OCI-LY7 (cell line): ENCODE measurements around the gene SLC5A10. TPM values are rescaled to one million over a fixed set of nuclear protein-coding genes. Genes with fewer than 3 reads are reported as not detected.

ENCODE experiments used
- BruUV-seq: library from RNA; stranded (reverse); fragments of 400-500 nt; replicated peaks from 2 replicates; lab custom pipeline; 2021; lab: Mats Ljungman, UMichigan
- CTCF ChIA-PET: fragments of 300-600 bp; sonication (Branson Sonifier 250); formaldehyde crosslinking; loops from one replicate; lab custom pipeline; 2022; ENCODE audit warnings: antibody characterized with exemption; ENCODE audit not compliant: unreplicated experiment; lab: Charles Lee
- POLR2A ChIA-PET: fragments of 300-600 bp; sonication (Branson Sonifier 250); formaldehyde crosslinking; loops from one replicate; lab custom pipeline; 2022; ENCODE audit warnings: antibody characterized with exemption; lab: Charles Lee
- DNase-seq: peaks from one replicate; pipeline ENCODE4 v3.0.0-alpha.2; 2015; ENCODE audit warnings: low spot score
- H2AFZ ChIP-seq: fragments of 200-600 bp; sonication (generic), shearing (Covaris generic); 2 replicates; pipeline ENCODE4 v1.6.1; 2014; ENCODE audit warnings: mild to moderate bottlenecking, antibody characterized with exemption, low read length, moderate library complexity
- H3K27ac ChIP-seq: fragments of 200-600 bp; sonication (generic); 2 replicates; pipeline ENCODE4 v1.5.1; 2014; ENCODE audit warnings: mixed run types, low read depth, mild to moderate bottlenecking, moderate library complexity, low read length, inconsistent platforms; ENCODE audit not compliant: poor library complexity, severe bottlenecking
- H3K36me3 ChIP-seq: fragments of 200-600 bp; sonication (generic); 2 replicates; pipeline ENCODE4 v1.6.1; 2014; ENCODE audit warnings: mild to moderate bottlenecking, antibody characterized with exemption, low read length, moderate library complexity, mixed read lengths; ENCODE audit not compliant: insufficient read depth
- H3K4me1 ChIP-seq: fragments of 200-600 bp; sonication (generic); 2 replicates; pipeline ENCODE4 v1.5.1; 2014; ENCODE audit warnings: mild to moderate bottlenecking, low read length; ENCODE audit not compliant: insufficient read depth, poor library complexity, severe bottlenecking
- H3K4me2 ChIP-seq: fragments of 200-600 bp; sonication (generic); 2 replicates; pipeline ENCODE4 v1.6.1; 2014; ENCODE audit warnings: mild to moderate bottlenecking, low read length
- H3K4me3 ChIP-seq: fragments of 200-600 bp; sonication (generic); 2 replicates; pipeline ENCODE4 v1.5.1; 2014; ENCODE audit warnings: mild to moderate bottlenecking, low read depth, low read length; ENCODE audit not compliant: poor library complexity, severe bottlenecking
- H3K79me2 ChIP-seq: fragments of 200-600 bp; sonication (generic); 2 replicates; pipeline ENCODE4 v1.6.1; 2016; ENCODE audit warnings: low read depth, mild to moderate bottlenecking, low read length, moderate library complexity, mixed read lengths; ENCODE audit not compliant: insufficient read depth
- H3K9me2 ChIP-seq: fragments of 200-600 bp; sonication (generic); 2 replicates; pipeline ENCODE4 v1.6.1; 2016; ENCODE audit warnings: mild to moderate bottlenecking, low read length, mixed read lengths; ENCODE audit not compliant: insufficient read depth
- H3K9me3 ChIP-seq: fragments of 200-600 bp; sonication (generic); 2 replicates; pipeline ENCODE4 v1.6.1; 2014; ENCODE audit warnings: mild to moderate bottlenecking, mixed run types, low read length, mixed read lengths
- H4K20me1 ChIP-seq: fragments of 200-600 bp; sonication (generic); 2 replicates; pipeline ENCODE4 v1.6.1; 2014; ENCODE audit warnings: mild to moderate bottlenecking, antibody characterized with exemption, low read length, moderate library complexity, mixed read lengths; ENCODE audit not compliant: insufficient read depth
- EZH2phosphoT487 ChIP-seq: fragments of 200-600 bp; sonication (generic); IDR thresholded peaks from 2 replicates; pipeline ENCODE4 v1.6.1; 2018; ENCODE audit warnings: low read depth, borderline replicate concordance, mild to moderate bottlenecking, mixed run types, antibody characterized with exemption, low read length, moderate library complexity, mixed read lengths
- intact Hi-C: fragments of 100-400 bp; cut with micrococcal nuclease; formaldehyde crosslinking; loops from one replicate; pipeline ENCODE4 v1.10.0; 2022; ENCODE audit not compliant: unreplicated experiment
- total RNA-seq, 2 experiments: library from RNA; depleted of rRNA in 1 of 2; stranded (reverse); fragments of >200 nt in 1 of 2; shearing (Covaris generic) in 1 of 2; gene quantifications; 2 replicates each; pipeline ENCODE4 v1.2.3, GENCODE V29; 2014 to 2022
- TF ChIP-seq, protein P1 (sequence below): fragments of 200-600 bp; sonication (generic); conservative IDR thresholded peaks from 2 replicates; pipeline ENCODE4 v1.5.1; 2014; ENCODE audit warnings: mild to moderate bottlenecking, antibody characterized with exemption, low read length, moderate library complexity, mixed read lengths

The SLC5A10 gene
- total RNA-seq, 2 experiments from 2014 or later = not detected

DNA sequence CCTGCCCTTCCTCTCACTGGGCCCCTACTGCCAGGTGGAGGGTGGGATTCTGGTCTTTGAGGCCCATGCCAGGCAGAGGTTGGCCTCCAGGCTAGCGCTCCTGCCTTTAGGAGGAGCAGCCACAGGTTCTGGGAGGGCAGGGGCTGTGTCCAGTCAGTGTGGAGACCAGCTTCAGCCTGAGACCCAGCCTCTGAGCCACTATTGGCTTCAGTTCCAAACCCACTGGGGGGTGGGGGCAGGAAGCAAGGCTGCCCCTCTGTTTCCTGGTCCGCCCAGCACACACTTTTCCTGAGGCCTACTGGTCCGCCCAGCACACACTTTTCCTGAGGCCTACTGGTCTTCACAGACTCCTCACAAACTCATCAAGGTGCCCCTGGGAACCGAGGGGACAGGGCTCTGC lies 16.4 kb downstream of the SLC5A10 start:
- no peaks in the 10 kb centered on the region for H3K9me3 ChIP-seq
- H2AFZ ChIP-seq = no peak overlapping the region
- no peaks in the 10 kb centered on the region for H4K20me1 ChIP-seq
- no TSS peak for BruUV-seq
- H3K4me3 ChIP-seq = no peak overlapping the region
- intact Hi-C loops = no loop called here
- no peak overlapping the region for H3K27ac ChIP-seq
- POLR2A ChIA-PET = no interaction called here
- no peak for DNase-seq
- H3K9me2 ChIP-seq = no peaks in the 10 kb centered on the region
- TF ChIP-seq, protein P1, sequence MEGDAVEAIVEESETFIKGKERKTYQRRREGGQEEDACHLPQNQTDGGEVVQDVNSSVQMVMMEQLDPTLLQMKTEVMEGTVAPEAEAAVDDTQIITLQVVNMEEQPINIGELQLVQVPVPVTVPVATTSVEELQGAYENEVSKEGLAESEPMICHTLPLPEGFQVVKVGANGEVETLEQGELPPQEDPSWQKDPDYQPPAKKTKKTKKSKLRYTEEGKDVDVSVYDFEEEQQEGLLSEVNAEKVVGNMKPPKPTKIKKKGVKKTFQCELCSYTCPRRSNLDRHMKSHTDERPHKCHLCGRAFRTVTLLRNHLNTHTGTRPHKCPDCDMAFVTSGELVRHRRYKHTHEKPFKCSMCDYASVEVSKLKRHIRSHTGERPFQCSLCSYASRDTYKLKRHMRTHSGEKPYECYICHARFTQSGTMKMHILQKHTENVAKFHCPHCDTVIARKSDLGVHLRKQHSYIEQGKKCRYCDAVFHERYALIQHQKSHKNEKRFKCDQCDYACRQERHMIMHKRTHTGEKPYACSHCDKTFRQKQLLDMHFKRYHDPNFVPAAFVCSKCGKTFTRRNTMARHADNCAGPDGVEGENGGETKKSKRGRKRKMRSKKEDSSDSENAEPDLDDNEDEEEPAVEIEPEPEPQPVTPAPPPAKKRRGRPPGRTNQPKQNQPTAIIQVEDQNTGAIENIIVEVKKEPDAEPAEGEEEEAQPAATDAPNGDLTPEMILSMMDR = no peak
- TF ChIP-seq EZH2phosphoT487 = no peak
- CTCF ChIA-PET = no interaction called here
- H3K4me2 ChIP-seq = no peak overlapping the region
- no peaks in the 10 kb centered on the region for H3K79me2 ChIP-seq
- no peaks in the 10 kb centered on the region for H3K36me3 ChIP-seq
- H3K4me1 ChIP-seq = no peaks in the 10 kb centered on the region

DNA sequence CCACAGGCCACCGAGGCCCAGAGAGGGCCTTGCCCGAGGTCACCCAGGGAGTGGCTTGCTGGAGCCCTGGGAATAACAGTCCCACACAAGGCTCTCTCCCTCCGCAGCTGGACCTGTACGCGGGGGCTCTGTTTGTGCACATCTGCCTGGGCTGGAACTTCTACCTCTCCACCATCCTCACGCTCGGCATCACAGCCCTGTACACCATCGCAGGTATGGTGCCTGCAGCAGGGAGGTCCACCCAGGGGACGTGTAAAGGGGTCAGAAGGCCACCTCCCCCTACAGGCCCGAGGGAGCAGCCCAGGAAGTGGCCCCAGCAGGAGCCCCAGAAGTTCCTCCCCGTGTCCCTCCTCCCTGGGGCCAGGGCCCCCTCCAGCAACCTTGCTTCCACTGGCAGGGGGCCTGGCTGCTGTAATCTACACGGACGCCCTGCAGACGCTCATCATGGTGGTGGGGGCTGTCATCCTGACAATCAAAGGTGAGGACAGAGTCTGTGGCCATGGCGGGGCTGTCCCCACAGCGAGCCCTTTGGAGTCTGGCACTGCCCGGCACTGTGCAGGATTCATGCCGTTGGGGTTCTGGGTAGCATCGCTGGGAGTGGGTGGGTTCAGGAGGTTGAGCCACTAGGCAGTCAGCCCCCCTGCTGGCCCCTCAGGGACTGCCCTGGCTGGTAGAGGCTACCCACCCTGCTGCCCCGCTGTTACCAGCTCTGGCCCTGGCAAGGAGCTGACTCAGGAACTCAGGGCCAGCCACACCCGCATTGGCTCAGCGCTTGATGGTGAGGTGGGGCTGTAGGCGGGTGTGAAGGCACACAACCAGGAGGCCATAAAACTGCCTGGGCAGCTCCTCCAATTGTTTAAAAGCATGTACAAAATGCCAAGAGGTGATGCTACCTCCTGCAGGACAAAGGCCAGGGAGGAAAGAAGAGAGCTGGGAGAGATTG lies 17.3 kb downstream of the SLC5A10 start:
- ChIA-PET CTCF (no interaction called here), POLR2A (no interaction called here)
- intact Hi-C loops = no loop called here
- Histone ChIP-seq H2AFZ (no peak overlapping the region), H3K27ac (no peak overlapping the region), H3K9me2 (no peaks in the 10 kb centered on the region), H3K4me2 (no peak overlapping the region), H3K4me3 (no peak overlapping the region), H3K79me2 (no peaks in the 10 kb centered on the region), H4K20me1 (no peaks in the 10 kb centered on the region), H3K36me3 (no peaks in the 10 kb centered on the region), H3K9me3 (no peaks in the 10 kb centered on the region), H3K4me1 (no peaks in the 10 kb centered on the region)
- TF ChIP-seq, protein P1 = no peak
- no peak for TF ChIP-seq EZH2phosphoT487
- no TSS peak for BruUV-seq
- DNase-seq = no peak
